GM23338 (cell line): ENCODE results near the gene CDH4. TPM values are rescaled to one million over a fixed set of nuclear protein-coding genes. Genes with fewer than 3 reads are reported as not detected.

Experiments
- ATAC-seq: fragments of 200-7000 bp; cut with Tn5 transposase; 3 replicates; pipeline ENCODE4 v1.9.1; 2020
- DNase-seq: peaks from one replicate; pipeline ENCODE4 v3.0.0-alpha.2; 2015; ENCODE audit warnings: low spot score
- H2AFZ ChIP-seq: fragments of 200-600 bp; sonication (generic); 2 replicates; pipeline ENCODE4 v1.8.0; 2016; ENCODE audit warnings: antibody characterized with exemption, mild to moderate bottlenecking, moderate library complexity
- H3F3A ChIP-seq: fragments of 200-600 bp; sonication (generic); replicated peaks from 2 replicates; pipeline ENCODE4 v1.8.0; 2017; ENCODE audit warnings: antibody characterized with exemption, mixed run types, low read depth
- H3K27ac ChIP-seq: fragments of 200-600 bp; sonication (generic); 2 replicates; pipeline ENCODE4 v1.6.1; 2016; ENCODE audit warnings: low read depth
- H3K27me3 ChIP-seq: fragments of 200-600 bp; sonication (generic); 2 replicates; pipeline ENCODE4 v1.8.0; 2016; ENCODE audit warnings: mild to moderate bottlenecking, mixed run types, moderate library complexity; ENCODE audit not compliant: insufficient read depth
- H3K36me3 ChIP-seq: fragments of 200-600 bp; sonication (generic); 2 replicates; pipeline ENCODE4 v1.8.0; 2016; ENCODE audit warnings: mild to moderate bottlenecking; ENCODE audit not compliant: insufficient read depth
- H3K4me1 ChIP-seq: fragments of 200-600 bp; sonication (generic); 2 replicates; pipeline ENCODE4 v1.8.0; 2016; ENCODE audit warnings: mild to moderate bottlenecking, moderate library complexity; ENCODE audit not compliant: insufficient read depth
- H3K4me2 ChIP-seq: fragments of 200-600 bp; sonication (generic); 2 replicates; pipeline ENCODE4 v1.7.1; 2017; ENCODE audit warnings: mixed run types
- H3K4me3 ChIP-seq: fragments of 200-600 bp; sonication (generic); 2 replicates; pipeline ENCODE4 v1.6.1; 2016; ENCODE audit warnings: mixed run types
- H3K79me2 ChIP-seq: fragments of 200-600 bp; sonication (generic); replicated peaks from 2 replicates; pipeline ENCODE4 v1.8.0; 2017; ENCODE audit warnings: mild to moderate bottlenecking; ENCODE audit not compliant: insufficient read depth
- H3K9me2 ChIP-seq: fragments of 200-600 bp; sonication (generic); 2 replicates; pipeline ENCODE4 v1.8.0; 2017; ENCODE audit not compliant: insufficient read depth
- H4K20me1 ChIP-seq: fragments of 200-600 bp; sonication (generic); replicated peaks from 2 replicates; pipeline ENCODE4 v1.8.0; 2017; ENCODE audit warnings: mild to moderate bottlenecking; ENCODE audit not compliant: insufficient read depth
- H3K27ac Mint-ChIP-seq: 2 replicates; pipeline ENCODE4 v1.8.0; 2020; ENCODE audit warnings: inconsistent platforms, mild to moderate bottlenecking, moderate library complexity, mixed read lengths
- H3K27me3 Mint-ChIP-seq: 3 replicates; pipeline ENCODE4 v1.8.0; 2022; ENCODE audit warnings: low read depth, mild to moderate bottlenecking, moderate library complexity, mixed read lengths, inconsistent platforms; ENCODE audit not compliant: insufficient read depth, poor library complexity
- H3K36me3 Mint-ChIP-seq: 3 replicates; pipeline ENCODE4 v1.8.0; 2021; ENCODE audit warnings: low read depth, mild to moderate bottlenecking, inconsistent platforms, moderate library complexity, mixed read lengths
- H3K4me1 Mint-ChIP-seq: 3 replicates; pipeline ENCODE4 v1.8.0; 2020; ENCODE audit warnings: mild to moderate bottlenecking, inconsistent platforms, mixed read lengths
- H3K4me3 Mint-ChIP-seq: 3 replicates; pipeline ENCODE4 v1.8.0; 2021; ENCODE audit warnings: moderate library complexity, mild to moderate bottlenecking, inconsistent platforms, mixed read lengths
- H3K9me3 Mint-ChIP-seq: 3 replicates; pipeline ENCODE4 v1.8.0; 2020; ENCODE audit warnings: moderate library complexity, mild to moderate bottlenecking, inconsistent platforms, mixed read lengths
- CREB1 ChIP-seq: fragments of 250-450 bp; sonication (Bioruptor Pico); IDR thresholded peaks from 2 replicates; pipeline ENCODE4 v1.5.0; 2020; ENCODE audit warnings: low read depth, mild to moderate bottlenecking, moderate library complexity
- CTCF ChIP-seq, 2 experiments: fragments of 200-600 bp in 1 of 2; sonication (generic) in 1 of 2; conservative IDR thresholded peaks; 2 replicates each; pipeline versions ENCODE4 v1.5.1 to v1.6.1; 2016 to 2017; ENCODE audit warnings: antibody characterized with exemption in 2 of 2, low read depth in 2 of 2, mild to moderate bottlenecking in 2 of 2, moderate library complexity in 1 of 2
- EZH2phosphoT487 ChIP-seq: fragments of 200-600 bp; sonication (generic); IDR thresholded peaks from one replicate; pipeline ENCODE4 v1.8.1; 2018; ENCODE audit warnings: antibody characterized with exemption; ENCODE audit not compliant: unreplicated experiment
- NANOG ChIP-seq: IDR thresholded peaks from 2 replicates; pipeline ENCODE4 v1.6.1; 2016; ENCODE audit warnings: antibody characterized with exemption, borderline replicate concordance
- POLR2AphosphoS5 ChIP-seq: IDR thresholded peaks from 2 replicates; pipeline ENCODE4 v1.6.1; 2016; ENCODE audit warnings: antibody characterized with exemption, low read depth
- REST ChIP-seq: IDR thresholded peaks from one replicate; pipeline ENCODE4 v1.6.1; 2018; ENCODE audit warnings: antibody characterized with exemption; ENCODE audit not compliant: unreplicated experiment
- ZNF114 ChIP-seq: fragments of 250-450 bp; sonication (Bioruptor Pico); IDR thresholded peaks from 2 replicates; pipeline ENCODE4 v1.5.0; 2020; ENCODE audit warnings: mild to moderate bottlenecking, moderate library complexity
- ZNF331 ChIP-seq: fragments of 250-450 bp; sonication (Bioruptor Pico); IDR thresholded peaks from 2 replicates; pipeline ENCODE4 v1.5.0; 2020; ENCODE audit warnings: low read depth, mild to moderate bottlenecking, moderate library complexity
- ZNF462 ChIP-seq: fragments of 250-450 bp; sonication (Bioruptor Pico); IDR thresholded peaks from 2 replicates; pipeline ENCODE4 v1.5.0; 2020; ENCODE audit warnings: mild to moderate bottlenecking, moderate library complexity
- polyA plus RNA-seq: library from polyadenylated mRNA; unstranded; fragments of >200 nt; fragmentation: Nextera tagmentation; extraction: Ambion mirVana; gene quantifications from 2 replicates; pipeline ENCODE4 v1.2.1, GENCODE V29; 2016
- total RNA-seq: library from RNA; depleted of rRNA; stranded (reverse); fragments of >200 nt; shearing (Covaris generic); gene quantifications from 2 replicates; pipeline ENCODE4 v1.2.3, GENCODE V29; 2014

CDH4 gene
- total and polyA plus RNA-seq, 2 experiments from 2014 or later, result 1.2 to 4.2 TPM

- ATAC-seq, result no peak
- Mint-ChIP-seq H3K9me3 (no peaks in the 10 kb centered on the region; the same call in 2 of the 3 replicates), H3K4me1 (no peaks in the 10 kb centered on the region), H3K36me3 (no peaks in the 10 kb centered on the region; the same call in 2 of the 3 replicates), H3K4me3 (no peak overlapping the region), H3K27ac (no peak overlapping the region), H3K27me3 (peaks cover 21% of the 10 kb centered on the region)
- Histone ChIP-seq H3K27me3 (peaks cover 4% of the 10 kb centered on the region; the same call in 1 of the 2 replicates), H3F3A (no peaks in the 10 kb centered on the region), H4K20me1 (no peaks in the 10 kb centered on the region), H3K4me3 (no peak overlapping the region), H3K27ac (no peak overlapping the region), H3K36me3 (no peaks in the 10 kb centered on the region), H3K9me2 (peaks cover 4% of the 10 kb centered on the region; the same call in 1 of the 2 replicates), H3K4me1 (no peaks in the 10 kb centered on the region; the same call in 1 of the 2 replicates), H3K79me2 (no peaks in the 10 kb centered on the region), H3K4me2 (no peak overlapping the region), H2AFZ (no peak overlapping the region)
- no peak for DNase-seq
- TF ChIP-seq NANOG (no peak), REST (no peak), CTCF (conservative IDR thresholded peaks at IDR 0.05; ENCODE audit: low read depth in 2 of 2) (no peak), ZNF114 (CRISPR knock-in tag) (no peak), ZNF331 (CRISPR knock-in tag) (no peak), CREB1 (no peak), ZNF462 (CRISPR knock-in tag) (no peak), POLR2AphosphoS5 (no peak), EZH2phosphoT487 (no peak)
Observed at GRCh38 chr20:61575151-61575937, 323.3 kb downstream of the CDH4 start.
